ENCODE data around the gene SDCCAG8.

SDCCAG8 gene

GRCh38 chr1:243441601-243442000 is 185.8 kb downstream of the SDCCAG8 start:
- DNase-seq (ENCODE audit: low read depth), result no peak
- no peak overlapping the region for H3K4me3 ChIP-seq (ENCODE audit: low read depth, low read length)
- TF ChIP-seq POLR2A (IDR thresholded peaks at IDR 0.05; ENCODE audit: extremely low read depth, insufficient read length), result no peak
- TF ChIP-seq, protein P1, sequence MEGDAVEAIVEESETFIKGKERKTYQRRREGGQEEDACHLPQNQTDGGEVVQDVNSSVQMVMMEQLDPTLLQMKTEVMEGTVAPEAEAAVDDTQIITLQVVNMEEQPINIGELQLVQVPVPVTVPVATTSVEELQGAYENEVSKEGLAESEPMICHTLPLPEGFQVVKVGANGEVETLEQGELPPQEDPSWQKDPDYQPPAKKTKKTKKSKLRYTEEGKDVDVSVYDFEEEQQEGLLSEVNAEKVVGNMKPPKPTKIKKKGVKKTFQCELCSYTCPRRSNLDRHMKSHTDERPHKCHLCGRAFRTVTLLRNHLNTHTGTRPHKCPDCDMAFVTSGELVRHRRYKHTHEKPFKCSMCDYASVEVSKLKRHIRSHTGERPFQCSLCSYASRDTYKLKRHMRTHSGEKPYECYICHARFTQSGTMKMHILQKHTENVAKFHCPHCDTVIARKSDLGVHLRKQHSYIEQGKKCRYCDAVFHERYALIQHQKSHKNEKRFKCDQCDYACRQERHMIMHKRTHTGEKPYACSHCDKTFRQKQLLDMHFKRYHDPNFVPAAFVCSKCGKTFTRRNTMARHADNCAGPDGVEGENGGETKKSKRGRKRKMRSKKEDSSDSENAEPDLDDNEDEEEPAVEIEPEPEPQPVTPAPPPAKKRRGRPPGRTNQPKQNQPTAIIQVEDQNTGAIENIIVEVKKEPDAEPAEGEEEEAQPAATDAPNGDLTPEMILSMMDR (IDR thresholded peaks at IDR 0.05; ENCODE audit: low read depth, low read length), result no peak
- TF ChIP-seq MYC (IDR thresholded peaks at IDR 0.05; ENCODE audit: low read depth, low read length), result no peak
- TF ChIP-seq, protein P2, sequence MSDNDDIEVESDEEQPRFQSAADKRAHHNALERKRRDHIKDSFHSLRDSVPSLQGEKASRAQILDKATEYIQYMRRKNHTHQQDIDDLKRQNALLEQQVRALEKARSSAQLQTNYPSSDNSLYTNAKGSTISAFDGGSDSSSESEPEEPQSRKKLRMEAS (IDR thresholded peaks at IDR 0.05; ENCODE audit: low read depth, low read length), result no peak

DNA sequence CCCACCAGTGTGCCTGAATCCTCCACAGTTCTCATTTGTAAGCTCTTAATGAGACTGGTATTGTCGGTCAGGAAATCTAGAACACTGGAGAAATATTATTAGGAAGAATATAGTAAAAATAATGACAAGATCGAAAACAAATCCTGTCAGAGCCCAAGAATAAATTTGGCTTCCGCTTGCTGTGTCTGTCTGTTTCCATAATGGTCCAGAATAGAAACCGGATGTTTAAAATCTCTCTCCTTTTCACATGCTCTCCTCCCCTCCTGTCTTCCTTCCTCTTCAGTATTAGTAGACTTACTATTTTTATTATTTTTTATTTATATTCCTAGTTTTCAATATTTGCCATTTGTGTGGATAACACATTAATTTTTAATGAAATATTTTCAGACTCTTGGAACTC is 187.7 kb downstream of the SDCCAG8 start:
- no peak for TF ChIP-seq POLR2A (IDR thresholded peaks at IDR 0.05; ENCODE audit: extremely low read depth, insufficient read length)
- TF ChIP-seq, protein P2 (IDR thresholded peaks at IDR 0.05; ENCODE audit: low read depth, low read length), result no peak
- no peak for TF ChIP-seq MYC (IDR thresholded peaks at IDR 0.05; ENCODE audit: low read depth, low read length)
- TF ChIP-seq, protein P1 (IDR thresholded peaks at IDR 0.05; ENCODE audit: low read depth, low read length), result no peak
- DNase-seq (ENCODE audit: low read depth), result no peak
- no peak overlapping the region for H3K4me3 ChIP-seq (ENCODE audit: low read depth, low read length)

DNA sequence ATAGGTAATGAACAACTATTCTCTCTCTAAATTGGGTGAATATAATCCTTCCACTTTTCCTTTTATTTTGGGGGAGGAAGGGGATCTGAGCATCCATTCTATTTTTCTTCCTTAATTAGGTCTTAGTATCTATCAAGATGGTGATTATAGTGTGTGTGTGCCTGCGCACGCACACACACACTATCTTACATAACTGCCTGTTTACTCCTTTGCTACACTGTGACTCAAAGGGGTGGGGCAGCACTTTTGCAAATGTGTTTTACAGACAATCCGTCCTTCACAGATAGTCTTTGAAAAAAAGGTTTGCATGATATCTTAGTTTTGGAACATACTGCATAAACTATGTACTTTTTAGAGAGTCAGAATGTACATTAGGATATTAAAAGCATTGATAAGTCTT is 191.5 kb downstream of the SDCCAG8 start:
- H3K4me3 ChIP-seq (ENCODE audit: low read depth, low read length), result no peak overlapping the region
- TF ChIP-seq, protein P2 (IDR thresholded peaks at IDR 0.05; ENCODE audit: low read depth, low read length), result no peak
- TF ChIP-seq, protein P1 (IDR thresholded peaks at IDR 0.05; ENCODE audit: low read depth, low read length), result no peak
- no peak for TF ChIP-seq MYC (IDR thresholded peaks at IDR 0.05; ENCODE audit: low read depth, low read length)
- TF ChIP-seq POLR2A (IDR thresholded peaks at IDR 0.05; ENCODE audit: extremely low read depth, insufficient read length), result no peak
- DNase-seq (ENCODE audit: low read depth), result peak; percentile 22

DNA sequence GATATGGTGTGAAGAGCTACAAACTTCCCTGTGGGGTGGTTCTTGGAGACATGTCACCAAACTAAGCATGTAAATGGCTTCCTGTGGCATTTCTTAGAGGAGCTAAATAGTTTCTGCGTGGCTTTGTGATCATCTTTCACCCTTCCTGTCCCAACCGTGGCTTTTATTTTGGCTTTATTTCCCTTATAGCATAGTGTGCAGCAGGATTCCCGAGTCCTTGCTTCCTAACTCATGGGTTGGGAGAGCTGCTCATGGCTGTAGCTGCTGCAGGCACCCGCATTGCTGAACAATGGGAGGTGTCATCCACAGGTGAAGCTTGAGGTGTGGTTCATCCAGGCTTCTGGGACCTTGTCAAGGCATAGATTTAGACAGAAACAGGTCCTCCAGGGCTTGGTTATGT is 192.0 kb downstream of the SDCCAG8 start:
- DNase-seq (ENCODE audit: low read depth), result no peak
- TF ChIP-seq, protein P1 (IDR thresholded peaks at IDR 0.05; ENCODE audit: low read depth, low read length), result no peak
- TF ChIP-seq MYC (IDR thresholded peaks at IDR 0.05; ENCODE audit: low read depth, low read length) (no peak), POLR2A (IDR thresholded peaks at IDR 0.05; ENCODE audit: extremely low read depth, insufficient read length) (no peak)
- TF ChIP-seq, protein P2 (IDR thresholded peaks at IDR 0.05; ENCODE audit: low read depth, low read length), result no peak
- no peak overlapping the region for H3K4me3 ChIP-seq (ENCODE audit: low read depth, low read length)

GRCh38 chr1:243449373-243449772 is 193.5 kb downstream of the SDCCAG8 start:
- DNase-seq (ENCODE audit: low read depth), result no peak
- TF ChIP-seq, protein P2 (IDR thresholded peaks at IDR 0.05; ENCODE audit: low read depth, low read length), result no peak
- TF ChIP-seq POLR2A (IDR thresholded peaks at IDR 0.05; ENCODE audit: extremely low read depth, insufficient read length), result no peak
- no peak for TF ChIP-seq MYC (IDR thresholded peaks at IDR 0.05; ENCODE audit: low read depth, low read length)
- TF ChIP-seq, protein P1 (IDR thresholded peaks at IDR 0.05; ENCODE audit: low read depth, low read length), result no peak
- no peak overlapping the region for H3K4me3 ChIP-seq (ENCODE audit: low read depth, low read length)
